HL-60 (cell line): Measurements from ENCODE around the gene HDGFL3.
"Not testable (repeated sequence)": the region's sequence is repeated elsewhere in the genome, so short reads cannot be mapped to it uniquely, and the experiment has no call there.

ENCODE experiments used
- DNase-seq, 2 experiments: peaks; one replicate each; pipeline ENCODE4 v3.0.0-alpha.2; 2010 to 2020; ENCODE audit warnings: low read depth in 1 of 2, low spot score in 1 of 2
- H3K27ac ChIP-seq: fragments of 250-450 bp; sonication (Bioruptor Pico); replicated peaks from 2 replicates; pipeline ENCODE4 v1.5.1; 2020; ENCODE audit warnings: mild to moderate bottlenecking, moderate library complexity
- H3K27me3 ChIP-seq: fragments of 250-450 bp; sonication (Bioruptor Pico); 2 replicates; pipeline ENCODE4 v1.5.1; 2021; ENCODE audit warnings: mild to moderate bottlenecking, moderate library complexity; ENCODE audit not compliant: insufficient read depth, poor library complexity, severe bottlenecking
- H3K4me3 ChIP-seq: replicated peaks from 2 replicates; pipeline ENCODE4 v1.5.1; 2011; ENCODE audit warnings: mild to moderate bottlenecking, control low read depth, low read length; ENCODE audit not compliant: insufficient read depth
- GABPA ChIP-seq: IDR thresholded peaks from 2 replicates; pipeline ENCODE4 v1.6.1; 2012; ENCODE audit warnings: low read depth
- POLR2AphosphoS5 ChIP-seq: IDR thresholded peaks from 2 replicates; pipeline ENCODE4 v1.6.1; 2012; ENCODE audit warnings: low read depth
- SPI1 ChIP-seq: IDR thresholded peaks from 2 replicates; pipeline ENCODE4 v1.6.1; 2012; ENCODE audit warnings: low read depth, mild to moderate bottlenecking, borderline replicate concordance
- TF ChIP-seq, protein P1 (sequence below): IDR thresholded peaks from one replicate; pipeline ENCODE4 v1.5.1; 2011; ENCODE audit warnings: low read length, control low read depth, inconsistent platforms; ENCODE audit not compliant: insufficient read depth
- TF ChIP-seq, protein P2 (sequence below): IDR thresholded peaks from 2 replicates; pipeline ENCODE4 v1.6.1; 2012; ENCODE audit warnings: low read depth; ENCODE audit not compliant: insufficient replicate concordance

Gene HDGFL3

DNA sequence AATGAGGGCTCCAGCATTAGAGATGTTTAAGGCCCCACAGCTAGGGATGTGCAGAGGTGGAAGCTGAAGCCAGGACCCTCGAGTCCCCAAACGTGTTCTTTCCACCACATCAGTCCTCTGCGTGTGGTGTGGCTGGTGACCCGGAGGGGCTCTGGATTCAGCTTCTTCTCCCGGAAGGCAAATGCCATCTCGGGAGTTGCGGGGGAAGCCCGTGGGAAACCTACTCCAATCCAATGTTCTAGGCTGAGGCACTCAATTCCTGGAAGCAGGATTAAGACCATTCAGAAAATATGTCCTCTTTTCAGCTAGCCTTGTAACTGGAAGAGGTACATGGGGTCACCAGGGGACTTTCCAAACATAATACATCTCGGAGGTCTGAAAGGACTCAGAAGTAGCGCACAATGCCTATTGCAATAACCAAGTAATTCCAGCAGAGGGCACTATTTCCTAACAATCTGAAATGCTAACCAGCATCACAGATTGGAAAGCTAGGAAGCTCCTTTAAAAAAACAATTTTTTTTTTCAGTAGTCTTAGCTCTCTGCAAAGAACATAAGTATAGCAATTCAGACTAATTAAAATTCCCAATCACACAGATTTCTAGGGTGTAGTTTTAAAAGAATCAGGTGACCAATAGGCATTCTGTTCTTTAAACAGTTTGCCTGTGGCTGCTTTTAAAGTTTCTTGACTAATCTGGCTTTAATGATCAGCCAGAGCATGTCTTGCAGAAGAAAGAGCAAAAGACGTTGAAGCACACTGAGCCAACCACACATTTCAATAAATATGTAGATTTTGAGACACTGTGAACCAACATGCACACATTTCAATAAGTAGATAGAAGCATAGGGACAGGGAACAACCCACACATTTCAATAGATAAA lies 40.8 kb upstream of the HDGFL3 start:
- peak; percentile 12 to 22 for DNase-seq
- no peak overlapping the region for H3K27ac ChIP-seq
- TF ChIP-seq, protein P1, sequence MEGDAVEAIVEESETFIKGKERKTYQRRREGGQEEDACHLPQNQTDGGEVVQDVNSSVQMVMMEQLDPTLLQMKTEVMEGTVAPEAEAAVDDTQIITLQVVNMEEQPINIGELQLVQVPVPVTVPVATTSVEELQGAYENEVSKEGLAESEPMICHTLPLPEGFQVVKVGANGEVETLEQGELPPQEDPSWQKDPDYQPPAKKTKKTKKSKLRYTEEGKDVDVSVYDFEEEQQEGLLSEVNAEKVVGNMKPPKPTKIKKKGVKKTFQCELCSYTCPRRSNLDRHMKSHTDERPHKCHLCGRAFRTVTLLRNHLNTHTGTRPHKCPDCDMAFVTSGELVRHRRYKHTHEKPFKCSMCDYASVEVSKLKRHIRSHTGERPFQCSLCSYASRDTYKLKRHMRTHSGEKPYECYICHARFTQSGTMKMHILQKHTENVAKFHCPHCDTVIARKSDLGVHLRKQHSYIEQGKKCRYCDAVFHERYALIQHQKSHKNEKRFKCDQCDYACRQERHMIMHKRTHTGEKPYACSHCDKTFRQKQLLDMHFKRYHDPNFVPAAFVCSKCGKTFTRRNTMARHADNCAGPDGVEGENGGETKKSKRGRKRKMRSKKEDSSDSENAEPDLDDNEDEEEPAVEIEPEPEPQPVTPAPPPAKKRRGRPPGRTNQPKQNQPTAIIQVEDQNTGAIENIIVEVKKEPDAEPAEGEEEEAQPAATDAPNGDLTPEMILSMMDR, result peak; percentile 73
- TF ChIP-seq SPI1, result no peak
- no peaks in the 10 kb centered on the region for H3K27me3 ChIP-seq
- no peak overlapping the region for H3K4me3 ChIP-seq

DNA sequence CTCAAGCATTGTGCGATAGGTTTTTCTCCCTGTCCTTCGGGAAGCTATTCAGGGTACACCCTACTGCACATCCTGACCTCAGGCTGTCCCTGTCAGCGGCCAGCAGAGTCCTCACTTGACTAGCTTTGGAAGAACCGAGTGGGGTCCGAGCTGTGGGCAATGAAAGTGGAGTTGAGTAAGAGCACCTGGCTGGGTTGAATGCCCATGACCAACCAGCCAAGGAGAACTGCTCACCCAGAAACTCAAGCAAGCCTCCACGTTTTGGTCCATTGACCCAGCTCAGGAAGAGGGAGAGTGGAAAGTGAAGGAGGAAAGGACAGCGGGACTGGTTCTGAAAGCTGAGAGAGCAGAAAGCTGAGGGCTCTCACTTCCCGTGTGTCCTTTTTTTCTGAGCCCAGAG lies 36.0 kb upstream of the HDGFL3 start:
- no peaks in the 10 kb centered on the region for H3K27me3 ChIP-seq
- no peak overlapping the region for H3K4me3 ChIP-seq
- no peak overlapping the region for H3K27ac ChIP-seq
- TF ChIP-seq, protein P2, sequence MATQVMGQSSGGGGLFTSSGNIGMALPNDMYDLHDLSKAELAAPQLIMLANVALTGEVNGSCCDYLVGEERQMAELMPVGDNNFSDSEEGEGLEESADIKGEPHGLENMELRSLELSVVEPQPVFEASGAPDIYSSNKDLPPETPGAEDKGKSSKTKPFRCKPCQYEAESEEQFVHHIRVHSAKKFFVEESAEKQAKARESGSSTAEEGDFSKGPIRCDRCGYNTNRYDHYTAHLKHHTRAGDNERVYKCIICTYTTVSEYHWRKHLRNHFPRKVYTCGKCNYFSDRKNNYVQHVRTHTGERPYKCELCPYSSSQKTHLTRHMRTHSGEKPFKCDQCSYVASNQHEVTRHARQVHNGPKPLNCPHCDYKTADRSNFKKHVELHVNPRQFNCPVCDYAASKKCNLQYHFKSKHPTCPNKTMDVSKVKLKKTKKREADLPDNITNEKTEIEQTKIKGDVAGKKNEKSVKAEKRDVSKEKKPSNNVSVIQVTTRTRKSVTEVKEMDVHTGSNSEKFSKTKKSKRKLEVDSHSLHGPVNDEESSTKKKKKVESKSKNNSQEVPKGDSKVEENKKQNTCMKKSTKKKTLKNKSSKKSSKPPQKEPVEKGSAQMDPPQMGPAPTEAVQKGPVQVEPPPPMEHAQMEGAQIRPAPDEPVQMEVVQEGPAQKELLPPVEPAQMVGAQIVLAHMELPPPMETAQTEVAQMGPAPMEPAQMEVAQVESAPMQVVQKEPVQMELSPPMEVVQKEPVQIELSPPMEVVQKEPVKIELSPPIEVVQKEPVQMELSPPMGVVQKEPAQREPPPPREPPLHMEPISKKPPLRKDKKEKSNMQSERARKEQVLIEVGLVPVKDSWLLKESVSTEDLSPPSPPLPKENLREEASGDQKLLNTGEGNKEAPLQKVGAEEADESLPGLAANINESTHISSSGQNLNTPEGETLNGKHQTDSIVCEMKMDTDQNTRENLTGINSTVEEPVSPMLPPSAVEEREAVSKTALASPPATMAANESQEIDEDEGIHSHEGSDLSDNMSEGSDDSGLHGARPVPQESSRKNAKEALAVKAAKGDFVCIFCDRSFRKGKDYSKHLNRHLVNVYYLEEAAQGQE, result no peak
- TF ChIP-seq GABPA, result no peak
- TF ChIP-seq SPI1, result no peak
- TF ChIP-seq, protein P1, result no peak
- TF ChIP-seq POLR2AphosphoS5, result no peak
- no peak for DNase-seq

DNA sequence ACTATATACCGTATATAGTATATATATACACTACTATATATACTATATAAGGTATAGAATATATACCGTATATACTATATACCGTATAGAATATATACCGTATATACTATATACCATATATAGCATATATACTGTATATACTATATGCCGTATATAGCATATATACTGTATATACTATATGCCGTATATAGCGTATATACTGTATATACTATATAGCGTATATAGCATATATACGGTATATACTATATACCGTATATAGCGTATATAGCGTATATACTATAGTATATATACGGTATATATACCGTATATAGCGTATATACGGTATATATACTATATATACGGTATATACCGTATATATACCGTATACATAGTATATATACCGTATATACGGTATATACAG lies 22.6 kb upstream of the HDGFL3 start:
- Histone ChIP-seq H3K27me3 (no peaks in the 10 kb centered on the region), H3K27ac (no peak overlapping the region), H3K4me3 (no peak overlapping the region)
- no peak for DNase-seq
- TF ChIP-seq, protein P1, result no peak
- no peak for TF ChIP-seq POLR2AphosphoS5

DNA sequence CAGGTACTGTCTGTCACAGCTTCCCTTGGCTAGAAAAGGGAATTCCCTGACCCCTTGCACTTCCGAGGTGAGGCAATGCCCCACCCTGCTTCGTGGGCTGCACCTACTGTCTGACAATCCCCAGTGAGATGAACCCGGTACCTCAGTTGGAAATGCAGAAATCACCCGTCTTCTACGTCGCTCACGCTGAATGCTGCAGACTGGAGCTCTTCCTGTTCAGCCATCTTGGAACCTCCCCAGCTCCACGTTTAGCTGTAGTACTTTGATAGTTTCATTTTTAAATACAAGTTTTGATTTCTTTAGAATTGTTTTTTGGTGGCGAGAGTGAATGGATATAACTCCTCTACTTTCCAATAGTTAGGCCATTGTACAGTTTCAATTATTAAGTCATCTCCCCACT lies 17.8 kb upstream of the HDGFL3 start:
- DNase-seq, result no peak
- Histone ChIP-seq H3K4me3 (no peak overlapping the region), H3K27ac (no peak overlapping the region), H3K27me3 (no peaks in the 10 kb centered on the region)
- TF ChIP-seq, protein P1, result no peak
- TF ChIP-seq, protein P2, result no peak
- TF ChIP-seq GABPA (no peak), SPI1 (no peak)

DNA sequence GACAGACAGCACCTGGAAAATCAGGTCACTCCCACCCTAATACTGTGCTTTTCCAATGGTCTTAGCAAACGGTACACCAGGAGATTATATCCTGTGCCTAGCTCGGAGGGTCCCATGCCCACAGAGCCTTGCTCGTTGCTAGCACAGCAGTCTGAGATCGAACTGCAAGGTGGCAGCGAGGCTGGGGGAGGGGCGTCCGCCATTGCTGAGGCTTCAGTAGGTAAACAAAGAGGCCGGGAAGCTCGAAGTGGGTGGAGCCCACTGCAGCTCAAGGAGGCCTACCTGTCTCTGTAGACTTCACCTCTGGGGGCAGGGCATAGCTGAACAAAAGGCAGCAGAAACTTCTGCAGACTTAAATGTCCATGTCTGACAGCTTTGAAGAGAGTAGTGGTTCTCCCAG lies 14.2 kb upstream of the HDGFL3 start:
- DNase-seq, H3K4me3 ChIP-seq, H3K27me3 ChIP-seq, H3K27ac ChIP-seq: not testable (repeated sequence)
